ENCODE measurements around the gene SCGB3A1.

DNA sequence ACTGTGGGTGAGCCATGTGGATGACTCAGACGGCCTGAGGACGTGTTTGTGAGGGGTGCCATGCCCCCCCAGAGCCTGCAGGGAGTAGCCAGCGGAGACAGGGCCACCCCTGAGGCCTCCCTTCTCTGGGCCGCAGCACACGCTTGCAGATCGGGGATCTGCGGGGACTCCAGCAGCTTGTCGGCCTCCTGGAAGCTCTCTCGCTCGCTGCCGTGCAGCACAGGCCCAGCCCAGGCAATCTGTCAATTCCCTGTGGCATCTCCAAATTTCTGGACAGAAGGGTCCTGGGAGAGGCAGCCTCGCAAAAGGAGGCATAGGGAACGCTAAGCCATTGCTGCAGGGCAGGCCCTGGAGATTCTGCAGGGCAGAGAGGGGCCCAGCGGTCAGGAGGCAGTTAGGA, 36.9 kb upstream of the SCGB3A1 start:
- TF ChIP-seq, protein P1, sequence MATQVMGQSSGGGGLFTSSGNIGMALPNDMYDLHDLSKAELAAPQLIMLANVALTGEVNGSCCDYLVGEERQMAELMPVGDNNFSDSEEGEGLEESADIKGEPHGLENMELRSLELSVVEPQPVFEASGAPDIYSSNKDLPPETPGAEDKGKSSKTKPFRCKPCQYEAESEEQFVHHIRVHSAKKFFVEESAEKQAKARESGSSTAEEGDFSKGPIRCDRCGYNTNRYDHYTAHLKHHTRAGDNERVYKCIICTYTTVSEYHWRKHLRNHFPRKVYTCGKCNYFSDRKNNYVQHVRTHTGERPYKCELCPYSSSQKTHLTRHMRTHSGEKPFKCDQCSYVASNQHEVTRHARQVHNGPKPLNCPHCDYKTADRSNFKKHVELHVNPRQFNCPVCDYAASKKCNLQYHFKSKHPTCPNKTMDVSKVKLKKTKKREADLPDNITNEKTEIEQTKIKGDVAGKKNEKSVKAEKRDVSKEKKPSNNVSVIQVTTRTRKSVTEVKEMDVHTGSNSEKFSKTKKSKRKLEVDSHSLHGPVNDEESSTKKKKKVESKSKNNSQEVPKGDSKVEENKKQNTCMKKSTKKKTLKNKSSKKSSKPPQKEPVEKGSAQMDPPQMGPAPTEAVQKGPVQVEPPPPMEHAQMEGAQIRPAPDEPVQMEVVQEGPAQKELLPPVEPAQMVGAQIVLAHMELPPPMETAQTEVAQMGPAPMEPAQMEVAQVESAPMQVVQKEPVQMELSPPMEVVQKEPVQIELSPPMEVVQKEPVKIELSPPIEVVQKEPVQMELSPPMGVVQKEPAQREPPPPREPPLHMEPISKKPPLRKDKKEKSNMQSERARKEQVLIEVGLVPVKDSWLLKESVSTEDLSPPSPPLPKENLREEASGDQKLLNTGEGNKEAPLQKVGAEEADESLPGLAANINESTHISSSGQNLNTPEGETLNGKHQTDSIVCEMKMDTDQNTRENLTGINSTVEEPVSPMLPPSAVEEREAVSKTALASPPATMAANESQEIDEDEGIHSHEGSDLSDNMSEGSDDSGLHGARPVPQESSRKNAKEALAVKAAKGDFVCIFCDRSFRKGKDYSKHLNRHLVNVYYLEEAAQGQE (IDR thresholded peaks at IDR 0.05; ENCODE audit: insufficient read depth in 1 of 2, low read depth in 2 of 2, low read length in 2 of 2): no peak
- no peak for TF ChIP-seq POLR2AphosphoS5 (IDR thresholded peaks at IDR 0.05; ENCODE audit: low read depth, low read length)
- TF ChIP-seq SIN3A (IDR thresholded peaks at IDR 0.05; ENCODE audit: borderline replicate concordance, insufficient read depth, low read length): no peak

Data from PFSK-1 (cell line).